Stimulated activated CD4-positive, alpha-beta T cell treated with anti-CD3 and anti-CD28 coated beads, Interleukin-4, amount 100 ng/mL, for 4 hours (primary cell): ENCODE data around the gene FRYL.
A peak's percentile ranks its signal among the peaks of the same experiment; 100 is the strongest.
"Not testable (repeated sequence)": the region's sequence is repeated elsewhere in the genome, so short reads cannot be mapped to it uniquely, and the experiment has no call there.

Source experiments
- DNase-seq, 2 experiments: peaks; one replicate each; pipeline ENCODE4 v3.0.0-alpha.2; 2020

Gene FRYL

GRCh38 chr4:48779998-48780864 is at the start of gene FRYL:
Gene FRYL, minus strand, starts transcription at chr4:48780279. Its CDS starts 145,869 bp downstream, at chr4:48634410.
- peak; percentile 95 to 98 for DNase-seq

DNA sequence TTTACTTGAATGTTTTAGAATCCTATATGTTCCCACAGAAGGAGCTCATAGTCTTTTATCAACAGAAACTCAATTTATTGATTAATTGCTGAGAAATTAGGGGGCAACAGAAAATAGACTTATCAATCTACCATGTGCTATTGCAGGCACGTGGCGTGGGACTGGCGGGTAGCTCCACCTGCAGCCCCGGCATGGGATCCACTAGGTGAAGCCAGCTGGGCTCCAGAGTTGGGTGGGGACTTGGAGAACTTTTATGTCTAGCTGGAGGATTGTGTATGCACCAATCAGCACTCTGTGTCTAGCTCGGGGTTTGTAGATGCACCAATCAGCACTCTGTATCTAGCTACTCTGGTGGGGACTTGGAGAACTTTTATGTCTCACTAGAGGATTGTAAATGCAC is 47.5 kb upstream of the FRYL start:
- DNase-seq: no peak

DNA sequence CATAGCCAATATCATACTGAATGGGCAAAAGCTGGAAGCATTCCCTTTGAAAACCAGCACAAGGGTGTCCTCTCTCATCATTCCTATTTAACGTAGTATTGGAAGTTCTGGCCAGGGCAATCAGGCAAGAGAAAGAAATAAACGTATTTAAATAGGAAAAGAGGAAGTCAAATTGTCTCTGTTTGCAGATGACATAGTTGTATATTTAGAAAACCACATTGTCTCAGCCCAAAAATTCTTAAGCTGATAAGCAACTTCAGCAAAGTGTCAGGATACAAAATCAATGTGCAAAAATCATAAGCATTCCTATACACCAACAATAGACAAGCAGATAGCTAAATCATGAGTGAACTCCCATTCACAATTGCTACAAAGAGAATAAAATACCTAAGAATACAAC is 41.4 kb upstream of the FRYL start:
- not testable (repeated sequence) for DNase-seq

DNA sequence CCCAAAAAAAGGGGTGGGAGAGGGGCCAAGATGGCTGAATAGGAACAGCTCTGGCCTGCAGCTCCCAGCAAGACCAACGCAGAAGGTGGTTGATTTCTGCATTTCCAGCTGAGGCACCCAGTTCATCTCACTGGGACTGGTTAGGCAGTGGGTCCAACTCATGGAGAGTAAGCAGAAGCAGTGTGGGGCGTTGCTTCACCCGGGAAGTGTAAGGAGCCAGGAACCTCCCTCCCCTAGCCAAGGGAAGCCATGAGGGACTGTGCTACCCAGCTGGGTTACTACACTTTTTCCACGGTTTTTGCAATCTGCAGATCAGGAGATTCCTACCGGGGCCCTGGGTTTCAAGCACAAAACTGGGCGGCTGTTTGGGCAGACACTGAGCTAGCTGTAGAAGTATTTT is 36.9 kb upstream of the FRYL start:
- no peak for DNase-seq

DNA sequence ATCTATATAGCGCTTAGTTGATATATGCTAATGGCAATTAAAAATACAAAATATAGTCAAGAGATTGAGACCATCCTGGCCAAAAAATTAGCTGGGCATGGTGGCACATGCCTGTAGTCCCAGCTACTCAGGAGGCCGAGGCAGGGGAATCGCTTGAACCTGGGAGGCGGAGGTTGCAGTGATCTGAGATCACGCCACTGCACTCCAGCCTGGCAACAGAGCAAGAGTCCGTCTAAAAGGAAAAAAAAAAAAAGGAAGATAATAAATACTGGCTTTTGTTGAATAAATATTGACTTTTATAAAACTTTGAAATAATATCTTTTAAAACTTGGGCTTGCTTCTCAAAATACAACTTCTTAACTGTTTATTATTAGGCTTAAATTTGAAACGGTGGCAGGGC is 36.2 kb upstream of the FRYL start:
- DNase-seq: not testable (repeated sequence)

DNA sequence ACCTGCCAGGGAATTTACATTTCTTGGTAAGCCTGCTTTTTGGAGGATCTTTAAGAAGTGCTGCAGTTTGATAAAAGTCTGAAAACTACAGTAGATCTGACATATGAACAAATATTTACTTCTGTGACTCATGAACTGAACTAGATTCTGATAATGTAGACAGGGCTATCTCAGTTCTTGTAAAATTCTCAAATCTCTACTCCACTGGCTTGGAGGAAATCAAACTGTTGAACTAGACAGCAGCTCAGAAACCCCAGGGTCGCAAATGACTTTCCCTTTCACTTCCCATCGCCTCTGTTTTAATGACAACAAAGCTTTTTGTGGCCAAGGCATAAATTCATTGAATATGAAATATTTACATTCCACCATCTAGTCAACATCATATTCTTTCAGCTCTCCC is 35.4 kb upstream of the FRYL start:
- DNase-seq: no peak

DNA sequence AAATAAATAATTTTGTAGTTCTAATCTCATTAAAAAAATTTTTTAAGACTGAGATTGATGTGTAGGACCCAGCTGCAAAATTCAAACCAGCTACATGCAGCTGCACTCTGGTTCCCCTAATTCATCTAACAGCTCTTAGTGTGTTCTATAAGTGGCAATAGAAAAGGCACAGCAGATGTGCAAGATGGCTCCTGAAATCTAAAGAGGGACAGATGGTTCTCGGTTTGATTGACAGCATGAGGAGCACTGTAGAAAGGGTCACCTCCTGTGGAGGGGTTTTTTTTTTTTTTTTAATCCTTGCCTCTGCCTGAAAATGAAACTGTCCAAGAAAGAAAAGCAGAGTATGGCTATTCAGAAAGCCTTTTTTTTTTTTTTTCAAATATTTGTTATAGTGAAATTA is 33.9 kb upstream of the FRYL start:
- DNase-seq: no peak

DNA sequence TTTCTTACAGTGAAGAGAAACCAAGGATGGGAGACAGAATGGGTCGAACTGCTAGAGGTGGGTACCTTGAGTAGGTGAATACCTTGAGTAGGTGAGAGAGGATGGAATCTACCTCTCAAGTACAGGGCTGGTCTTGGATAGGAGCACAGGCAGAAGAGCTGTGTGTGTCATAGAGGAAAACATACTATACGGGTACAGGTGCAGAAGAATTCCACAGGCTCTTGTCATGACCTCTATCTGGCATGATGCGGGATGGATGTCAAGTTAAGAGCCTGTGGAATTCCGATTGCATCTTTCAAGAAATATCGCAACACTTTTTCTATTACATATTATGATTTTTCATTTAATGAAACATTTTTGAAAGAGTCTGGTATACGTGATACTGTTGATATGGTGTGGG is 32.8 kb upstream of the FRYL start:
- DNase-seq: no peak

GRCh38 chr4:48804584-48805301 is 24.7 kb upstream of the FRYL start:
- no peak for DNase-seq

DNA sequence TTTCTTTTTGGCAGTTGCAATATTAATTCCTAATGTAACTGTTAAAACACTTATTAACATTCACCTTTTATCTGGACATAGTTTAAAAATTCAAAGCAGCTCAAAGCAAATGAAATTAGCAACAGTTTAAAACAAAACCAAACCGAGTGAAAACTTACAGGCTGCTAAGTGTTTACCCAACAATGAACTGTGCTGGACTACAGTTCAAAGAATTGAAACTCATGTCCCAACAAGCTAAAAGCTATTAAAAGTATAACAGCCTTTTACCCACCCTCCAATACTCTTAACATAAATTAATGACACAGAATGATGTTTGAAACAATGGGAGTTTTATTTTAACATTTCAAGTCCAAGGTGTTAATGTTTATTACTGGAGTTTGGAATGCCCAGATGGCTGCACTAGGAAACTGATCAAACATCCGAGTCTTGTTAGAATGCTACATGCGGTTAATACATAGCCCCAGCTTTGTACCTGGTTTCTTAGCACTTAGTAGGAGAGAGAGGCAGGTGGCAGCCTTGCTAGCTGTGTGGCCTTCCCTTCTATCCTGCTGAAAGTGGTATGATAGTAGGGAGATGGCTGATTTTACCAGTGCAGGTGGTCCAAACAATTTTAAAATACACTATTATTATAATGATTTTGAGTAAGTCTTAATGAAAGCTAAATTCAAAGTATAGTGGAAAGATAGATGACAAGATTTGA is 21.1 kb upstream of the FRYL start:
- DNase-seq: no peak

GRCh38 chr4:48800155-48800554 is 20.1 kb upstream of the FRYL start:
- DNase-seq: not testable (repeated sequence)

DNA sequence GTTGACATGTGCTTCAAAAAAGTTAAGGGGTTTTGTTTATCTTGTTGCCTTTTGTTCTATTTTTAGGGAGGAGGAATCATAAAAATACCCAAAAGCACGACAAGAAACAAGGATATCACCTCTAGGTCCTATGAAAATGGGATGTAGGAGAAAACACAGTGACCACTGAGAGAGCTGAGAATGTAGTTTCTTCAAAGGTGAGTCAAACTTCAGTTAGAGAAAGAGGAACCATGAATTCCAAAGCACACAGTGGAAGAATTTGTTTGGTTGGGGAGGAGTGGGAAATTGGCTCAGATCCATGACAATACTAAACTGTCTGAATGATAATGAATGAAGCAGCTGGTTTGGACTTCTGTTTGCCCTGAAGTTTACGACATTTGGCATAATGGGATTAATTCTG is 19.1 kb upstream of the FRYL start:
- no peak for DNase-seq

- no peak for DNase-seq
These were observed 18.0 kb upstream of the FRYL start for GRCh38 chr4:48798117-48798516.

- no peak for DNase-seq
These were observed 17.0 kb upstream of the FRYL start for GRCh38 chr4:48796927-48797679.

DNA sequence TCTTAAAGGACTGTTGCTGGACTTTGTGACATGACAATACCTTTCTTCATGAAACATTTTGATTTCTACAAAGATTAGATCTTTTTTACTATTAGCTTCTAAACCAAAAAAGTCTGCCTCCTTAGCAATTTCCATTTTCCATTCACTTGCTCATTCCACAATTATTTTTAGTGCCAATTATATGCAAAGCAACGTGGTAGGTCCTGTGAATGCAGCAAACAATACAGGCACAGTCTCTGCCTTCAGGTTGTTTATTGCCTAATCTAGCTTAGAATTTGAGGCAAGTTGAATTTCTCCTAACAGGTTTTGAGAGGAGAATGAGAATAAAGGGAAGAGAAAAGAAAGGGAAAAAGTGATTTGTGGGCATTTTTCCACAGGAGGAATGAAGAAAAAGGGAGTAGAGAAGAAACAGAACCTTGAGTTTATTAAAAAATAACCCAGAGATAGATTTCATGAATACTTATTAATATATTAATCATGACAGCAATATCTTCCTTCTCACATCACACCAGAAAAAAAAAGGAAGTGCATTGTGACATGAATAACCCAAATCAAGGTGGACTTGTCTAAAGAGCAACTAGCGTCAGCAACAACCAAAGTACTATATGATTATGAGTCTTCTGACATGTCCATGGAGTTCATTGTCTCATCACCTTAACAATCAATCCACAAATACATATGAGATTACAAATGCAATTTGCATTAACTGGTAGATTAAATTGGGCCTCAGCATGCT is 16.3 kb upstream of the FRYL start:
- DNase-seq: no peak

- no peak for DNase-seq
These were observed 15.0 kb upstream of the FRYL start for GRCh38 chr4:48795108-48795507.

GRCh38 chr4:48792348-48793006 is 12.4 kb upstream of the FRYL start:
- peak in 1 of 2 experiments; percentile 25 for DNase-seq

GRCh38 chr4:48791313-48791712 is 11.2 kb upstream of the FRYL start:
- DNase-seq: no peak

GRCh38 chr4:48790561-48790960 is 10.5 kb upstream of the FRYL start:
- DNase-seq: no peak

GRCh38 chr4:48787056-48787455 is 7.0 kb upstream of the FRYL start:
- no peak for DNase-seq

- DNase-seq: no peak
These were observed 6.5 kb upstream of the FRYL start for GRCh38 chr4:48786549-48786948.

DNA sequence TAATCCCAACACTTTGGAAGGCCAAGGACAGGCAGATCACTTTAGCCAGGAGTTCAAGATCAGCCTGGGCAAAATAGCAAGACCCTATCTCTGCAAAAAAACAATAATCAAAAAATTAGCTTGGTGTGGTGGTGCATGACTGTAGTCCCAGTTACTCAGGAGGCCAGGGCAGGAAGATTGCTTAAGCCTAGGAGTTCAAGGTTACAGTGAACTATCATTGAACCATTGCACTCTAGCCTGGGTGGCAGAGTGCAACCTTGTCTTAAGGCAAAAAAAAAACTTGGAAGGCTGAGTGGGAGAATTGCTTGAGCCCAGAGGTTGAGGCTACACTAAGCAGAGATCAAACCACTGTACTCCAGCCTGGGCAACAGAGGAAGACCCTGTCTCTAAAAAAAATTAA is 5.2 kb upstream of the FRYL start:
- DNase-seq: no peak
